ENCODE results near the gene SOCS1.

SOCS1 gene

GRCh38 chr16:11219178-11219577, 36.8 kb downstream of the SOCS1 start:
- H3F3A ChIP-seq (ENCODE audit: insufficient read depth, low read length): no peaks in the 10 kb centered on the region
- H3K4me2 ChIP-seq (ENCODE audit: low read depth, low read length): no peak overlapping the region
- H3K4me3 ChIP-seq (ENCODE audit: low read length): no peak overlapping the region
- H3K27ac ChIP-seq (ENCODE audit: low read length): no peak overlapping the region
- TF ChIP-seq, protein P1, sequence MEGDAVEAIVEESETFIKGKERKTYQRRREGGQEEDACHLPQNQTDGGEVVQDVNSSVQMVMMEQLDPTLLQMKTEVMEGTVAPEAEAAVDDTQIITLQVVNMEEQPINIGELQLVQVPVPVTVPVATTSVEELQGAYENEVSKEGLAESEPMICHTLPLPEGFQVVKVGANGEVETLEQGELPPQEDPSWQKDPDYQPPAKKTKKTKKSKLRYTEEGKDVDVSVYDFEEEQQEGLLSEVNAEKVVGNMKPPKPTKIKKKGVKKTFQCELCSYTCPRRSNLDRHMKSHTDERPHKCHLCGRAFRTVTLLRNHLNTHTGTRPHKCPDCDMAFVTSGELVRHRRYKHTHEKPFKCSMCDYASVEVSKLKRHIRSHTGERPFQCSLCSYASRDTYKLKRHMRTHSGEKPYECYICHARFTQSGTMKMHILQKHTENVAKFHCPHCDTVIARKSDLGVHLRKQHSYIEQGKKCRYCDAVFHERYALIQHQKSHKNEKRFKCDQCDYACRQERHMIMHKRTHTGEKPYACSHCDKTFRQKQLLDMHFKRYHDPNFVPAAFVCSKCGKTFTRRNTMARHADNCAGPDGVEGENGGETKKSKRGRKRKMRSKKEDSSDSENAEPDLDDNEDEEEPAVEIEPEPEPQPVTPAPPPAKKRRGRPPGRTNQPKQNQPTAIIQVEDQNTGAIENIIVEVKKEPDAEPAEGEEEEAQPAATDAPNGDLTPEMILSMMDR (IDR thresholded peaks at IDR 0.05; ENCODE audit: low read length): no peak
- TF ChIP-seq EZH2phosphoT487 (IDR thresholded peaks at IDR 0.05; ENCODE audit: low read length): no peak
- no peak for TF ChIP-seq EZH2 (optimal IDR thresholded peaks at IDR 0.05; ENCODE audit: low read depth, low read length)
- no peaks in the 10 kb centered on the region for H3K79me2 ChIP-seq (ENCODE audit: low read length)
- 0 out of 2 replicates have a peak, but pooled peaks cover 3% of the 10 kb centered on the region for H3K27me3 ChIP-seq (replicated peaks; ENCODE audit: insufficient read depth, low read length)
- H3K4me1 ChIP-seq (ENCODE audit: low read length): 0 out of 2 replicates have a peak, but pooled peaks cover 3% of the 10 kb centered on the region
- no peaks in the 10 kb centered on the region for H3K9me2 ChIP-seq (replicated peaks; ENCODE audit: insufficient read depth, low read length)
- no peaks in the 10 kb centered on the region for H3K36me3 ChIP-seq (replicated peaks; ENCODE audit: insufficient read depth, low read length)
- no peak overlapping the region for H3K9ac ChIP-seq (ENCODE audit: low read length)
- DNase-seq: no peak
- H2AFZ ChIP-seq (ENCODE audit: low read length): no peak overlapping the region
- H3K9me3 ChIP-seq (replicated peaks; ENCODE audit: insufficient read depth, low read length): no peaks in the 10 kb centered on the region
- H4K20me1 ChIP-seq (ENCODE audit: insufficient read depth, low read length): no peaks in the 10 kb centered on the region

- Histone ChIP-seq H3K4me2 (ENCODE audit: low read depth, low read length) (no peak overlapping the region), H3K9me2 (replicated peaks; ENCODE audit: insufficient read depth, low read length) (no peaks in the 10 kb centered on the region), H3K27me3 (replicated peaks; ENCODE audit: insufficient read depth, low read length) (0 out of 2 replicates have a peak, but pooled peaks cover 3% of the 10 kb centered on the region), H2AFZ (ENCODE audit: low read length) (no peak overlapping the region), H3K4me3 (ENCODE audit: low read length) (no peak overlapping the region), H3K36me3 (replicated peaks; ENCODE audit: insufficient read depth, low read length) (no peaks in the 10 kb centered on the region), H3K9ac (ENCODE audit: low read length) (no peak overlapping the region), H3F3A (ENCODE audit: insufficient read depth, low read length) (no peaks in the 10 kb centered on the region), H4K20me1 (ENCODE audit: insufficient read depth, low read length) (no peaks in the 10 kb centered on the region), H3K79me2 (ENCODE audit: low read length) (no peaks in the 10 kb centered on the region), H3K27ac (ENCODE audit: low read length) (no peak overlapping the region), H3K4me1 (ENCODE audit: low read length) (0 out of 2 replicates have a peak, but pooled peaks cover 3% of the 10 kb centered on the region), H3K9me3 (replicated peaks; ENCODE audit: insufficient read depth, low read length) (no peaks in the 10 kb centered on the region)
- TF ChIP-seq EZH2 (optimal IDR thresholded peaks at IDR 0.05; ENCODE audit: low read depth, low read length): no peak
- TF ChIP-seq, protein P1 (IDR thresholded peaks at IDR 0.05; ENCODE audit: low read length): peak; percentile 65
- no peak for TF ChIP-seq EZH2phosphoT487 (IDR thresholded peaks at IDR 0.05; ENCODE audit: low read length)
- no peak for DNase-seq
Measured at GRCh38 chr16:11218604-11218962, 37.4 kb downstream of the SOCS1 start.

DNA sequence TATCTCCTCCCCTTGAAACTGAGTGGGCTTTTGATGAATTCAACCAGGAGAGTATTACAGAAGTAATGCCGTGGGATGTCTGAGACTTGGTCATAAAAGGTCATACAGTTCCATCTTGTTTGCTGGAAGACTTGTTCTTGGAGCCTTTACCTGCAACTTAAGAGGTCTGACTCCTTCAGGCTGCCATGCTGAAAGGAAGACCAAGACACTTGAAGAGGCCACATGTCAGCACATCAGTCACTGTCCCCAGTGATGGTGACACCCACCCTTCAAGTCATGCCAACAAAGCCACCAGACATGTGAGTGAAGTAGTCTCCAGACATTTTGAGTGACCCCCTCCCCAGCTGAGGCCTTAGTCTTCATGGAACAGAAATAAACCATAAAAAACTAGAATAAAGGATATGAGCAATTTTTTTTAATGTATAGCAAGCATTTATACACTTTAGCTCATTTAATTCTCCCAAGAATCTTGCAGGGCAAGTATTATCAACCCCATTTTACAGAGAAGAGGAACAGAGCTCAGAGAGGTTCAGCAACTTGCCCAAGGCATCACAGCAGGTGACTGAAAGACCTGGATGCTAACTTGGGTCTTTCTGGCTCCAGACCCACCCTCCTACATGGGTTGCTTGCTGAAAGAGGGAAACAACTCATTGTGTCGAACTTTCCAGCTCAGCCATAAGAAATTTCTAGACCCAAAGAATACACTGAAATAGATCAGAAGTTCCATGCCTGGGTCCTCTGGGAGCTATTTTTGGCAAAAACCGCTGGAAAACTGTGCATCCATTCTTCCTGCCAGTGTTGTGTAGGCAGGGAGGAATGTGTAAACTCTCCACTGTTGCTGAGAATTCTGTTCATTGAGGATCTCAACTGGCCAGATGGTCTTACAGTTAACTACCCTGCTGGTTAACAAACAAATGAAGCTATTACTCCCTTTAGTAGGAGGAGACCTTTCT, 38.1 kb downstream of the SOCS1 start:
- Histone ChIP-seq H3K79me2 (ENCODE audit: low read length) (no peaks in the 10 kb centered on the region), H3K36me3 (replicated peaks; ENCODE audit: insufficient read depth, low read length) (no peaks in the 10 kb centered on the region), H3K4me1 (ENCODE audit: low read length) (0 out of 2 replicates have a peak, but pooled peaks cover 3% of the 10 kb centered on the region), H3F3A (ENCODE audit: insufficient read depth, low read length) (no peaks in the 10 kb centered on the region), H3K9ac (ENCODE audit: low read length) (no peak overlapping the region), H3K27ac (ENCODE audit: low read length) (no peak overlapping the region), H2AFZ (ENCODE audit: low read length) (no peak overlapping the region), H4K20me1 (ENCODE audit: insufficient read depth, low read length) (no peaks in the 10 kb centered on the region), H3K4me3 (ENCODE audit: low read length) (no peak overlapping the region), H3K9me2 (replicated peaks; ENCODE audit: insufficient read depth, low read length) (no peaks in the 10 kb centered on the region), H3K27me3 (replicated peaks; ENCODE audit: insufficient read depth, low read length) (0 out of 2 replicates have a peak, but pooled peaks cover 6% of the 10 kb centered on the region), H3K4me2 (ENCODE audit: low read depth, low read length) (no peak overlapping the region), H3K9me3 (replicated peaks; ENCODE audit: insufficient read depth, low read length) (no peaks in the 10 kb centered on the region)
- TF ChIP-seq EZH2phosphoT487 (IDR thresholded peaks at IDR 0.05; ENCODE audit: low read length) (no peak), EZH2 (optimal IDR thresholded peaks at IDR 0.05; ENCODE audit: low read depth, low read length) (no peak)
- TF ChIP-seq, protein P1 (IDR thresholded peaks at IDR 0.05; ENCODE audit: low read length): no peak
- DNase-seq: no peak

Measured in MM.1S (cell line).